WTC11 (cell line): Measurements from ENCODE around the gene C6orf52.

Source experiments
- ETV6 ChIP-seq: sonication (generic); formaldehyde crosslinking; IDR thresholded peaks from 2 replicates; pipeline ENCODE4 v1.8.1; 2022; ENCODE audit warnings: mild to moderate bottlenecking, missing genetic modification reagents
- JUN ChIP-seq: sonication (generic); formaldehyde crosslinking; IDR thresholded peaks from 2 replicates; pipeline ENCODE4 v1.8.0; 2023; ENCODE audit warnings: mild to moderate bottlenecking, missing genetic modification reagents
- MXD4 ChIP-seq: fragments of 250-450 bp; sonication (Bioruptor Pico); IDR thresholded peaks from 2 replicates; pipeline ENCODE4 v1.8.0; 2021; ENCODE audit warnings: mild to moderate bottlenecking, moderate library complexity, borderline replicate concordance
- NR1H2 ChIP-seq: sonication (generic); formaldehyde crosslinking; IDR thresholded peaks from 2 replicates; pipeline ENCODE4 v1.9.0; 2021; ENCODE audit warnings: mild to moderate bottlenecking, moderate library complexity, missing genetic modification reagents

DNA sequence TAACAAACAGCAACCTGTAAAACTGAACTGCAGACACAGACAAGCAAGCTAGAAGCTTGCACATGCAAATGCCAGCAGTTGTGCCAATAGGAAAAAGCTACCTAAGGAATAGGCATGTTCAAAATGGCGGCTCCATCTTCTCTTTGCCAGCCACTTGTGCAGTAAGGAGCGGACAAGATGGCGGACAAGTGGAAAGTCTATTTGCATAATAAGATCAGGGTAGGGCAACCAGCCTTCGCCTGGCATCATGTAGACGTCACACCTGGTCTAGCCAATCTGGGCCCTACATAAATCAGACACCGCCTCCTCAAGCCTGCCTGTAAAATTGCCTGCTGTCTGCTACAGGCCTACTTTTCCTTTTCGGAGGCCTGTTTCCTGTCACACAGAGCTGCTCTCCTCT, 18.0 kb downstream of the C6orf52 start:
- TF ChIP-seq ETV6 (CRISPR knock-in tag) = no peak
- no peak for TF ChIP-seq JUN
- TF ChIP-seq MXD4 (CRISPR knock-in tag) = no peak
- no peak for TF ChIP-seq NR1H2 (CRISPR knock-in tag)
